Measurements from ENCODE around the gene TANGO6. TPM values are rescaled to one million over a fixed set of nuclear protein-coding genes. Genes with fewer than 3 reads are reported as not detected.

The TANGO6 gene
- polyA plus RNA-seq, 1 donor (not counting 4 experiments of a cell fraction or from before 2014, with no cell fraction given), result 13.1 TPM

- Histone ChIP-seq H2AFZ (ENCODE audit: control insufficient read depth, low read length) (no peak overlapping the region), H3K9ac (ENCODE audit: control insufficient read depth, extremely low read depth, insufficient read depth, low read length) (no peak overlapping the region), H3K4me1 (ENCODE audit: control insufficient read depth, extremely low read depth, insufficient read depth, low read length) (peaks cover 29% of the 10 kb centered on the region), H3K4me3 (ENCODE audit: control insufficient read depth in 2 of 3, extremely low read depth in 1 of 3, insufficient read depth in 2 of 3, low read depth in 1 of 3, low read length in 3 of 3) (no peak overlapping the region), H3K9me1 (ENCODE audit: control insufficient read depth, extremely low read depth, insufficient read depth, low read length) (peaks cover 3% of the 10 kb centered on the region), H3K79me2 (ENCODE audit: control insufficient read depth, insufficient read depth, low read length) (peaks cover 78% of the 10 kb centered on the region), H3K36me3 (ENCODE audit: control insufficient read depth in 2 of 2, extremely low read depth in 1 of 2, insufficient read depth in 2 of 2, low read length in 2 of 2) (peaks cover 47 to 49% of the 10 kb centered on the region in 2 experiments), H4K20me1 (ENCODE audit: control insufficient read depth, extremely low read depth, insufficient read depth, low read length) (peaks cover 32% of the 10 kb centered on the region), H3K9me3 (ENCODE audit: control insufficient read depth, low read depth, low read length) (no peaks in the 10 kb centered on the region), H3K27me3 (ENCODE audit: control insufficient read depth, extremely low read depth, insufficient read depth, low read length) (no peaks in the 10 kb centered on the region), H3K4me2 (ENCODE audit: control insufficient read depth, extremely low read depth, insufficient read depth, low read depth, low read length) (no peak overlapping the region), H3K27ac (ENCODE audit: control insufficient read depth, insufficient read depth, low read length) (no peak overlapping the region)
- no peak for DNase-seq (ENCODE audit: low read depth, low spot score)
- dilution Hi-C loops (cut with MboI; ENCODE audit: extremely low pct_ligation_motif_present, low sequenced_read_pairs), result no loop called here
- no peak for FAIRE-seq
- no peak for TF ChIP-seq CTCF (optimal IDR thresholded peaks at IDR 0.05 in 1 of 3, IDR thresholded peaks at IDR 0.05 in 1 of 3, conservative IDR thresholded peaks at IDR 0.05 in 1 of 3; ENCODE audit: extremely low read depth in 1 of 3, insufficient read depth in 2 of 3, low read length in 3 of 3)
- no peak for TF ChIP-seq EZH2 (IDR thresholded peaks at IDR 0.05; ENCODE audit: low read length)
Observed at GRCh38 chr16:69109486-69110270, 266.3 kb downstream of the TANGO6 start.

GRCh38 chr16:69110406-69110805 lies 267.1 kb downstream of the TANGO6 start:
- Histone ChIP-seq H3K36me3 (ENCODE audit: control insufficient read depth in 2 of 2, extremely low read depth in 1 of 2, insufficient read depth in 2 of 2, low read length in 2 of 2) (peaks cover 53 to 56% of the 10 kb centered on the region in 2 experiments), H3K79me2 (ENCODE audit: control insufficient read depth, insufficient read depth, low read length) (peaks cover 82% of the 10 kb centered on the region), H3K4me3 (ENCODE audit: control insufficient read depth in 2 of 3, extremely low read depth in 1 of 3, insufficient read depth in 2 of 3, low read depth in 1 of 3, low read length in 3 of 3) (no peak overlapping the region)

More at GRCh38 chr16:69110406-69110805, 267.1 kb downstream of the TANGO6 start:
- H3K27me3 ChIP-seq (ENCODE audit: control insufficient read depth, extremely low read depth, insufficient read depth, low read length), result no peaks in the 10 kb centered on the region
- TF ChIP-seq EZH2 (IDR thresholded peaks at IDR 0.05; ENCODE audit: low read length), result no peak
- TF ChIP-seq CTCF (optimal IDR thresholded peaks at IDR 0.05 in 1 of 3, IDR thresholded peaks at IDR 0.05 in 1 of 3, conservative IDR thresholded peaks at IDR 0.05 in 1 of 3; ENCODE audit: extremely low read depth in 1 of 3, insufficient read depth in 2 of 3, low read length in 3 of 3), result no peak
- H3K9me1 ChIP-seq (ENCODE audit: control insufficient read depth, extremely low read depth, insufficient read depth, low read length), result peaks cover 3% of the 10 kb centered on the region
- H4K20me1 ChIP-seq (ENCODE audit: control insufficient read depth, extremely low read depth, insufficient read depth, low read length), result peaks cover 39% of the 10 kb centered on the region
- H3K4me1 ChIP-seq (ENCODE audit: control insufficient read depth, extremely low read depth, insufficient read depth, low read length), result peaks cover 24% of the 10 kb centered on the region
- H3K27ac ChIP-seq (ENCODE audit: control insufficient read depth, insufficient read depth, low read length), result no peak overlapping the region
- DNase-seq (ENCODE audit: low read depth, low spot score), result no peak
- H3K9ac ChIP-seq (ENCODE audit: control insufficient read depth, extremely low read depth, insufficient read depth, low read length), result no peak overlapping the region
- no peak overlapping the region for H2AFZ ChIP-seq (ENCODE audit: control insufficient read depth, low read length)
- no peak overlapping the region for H3K4me2 ChIP-seq (ENCODE audit: control insufficient read depth, extremely low read depth, insufficient read depth, low read depth, low read length)
- dilution Hi-C loops (cut with MboI; ENCODE audit: extremely low pct_ligation_motif_present, low sequenced_read_pairs), result no loop called here
- H3K9me3 ChIP-seq (ENCODE audit: control insufficient read depth, low read depth, low read length), result no peaks in the 10 kb centered on the region
- FAIRE-seq, result no peak

Data from keratinocyte (primary cell).